GM12892 (cell line): ENCODE measurements around the gene MOK.

Experiments used
- POLR2A ChIP-seq: IDR thresholded peaks from 2 replicates; pipeline ENCODE4 v1.6.1; 2011; ENCODE audit warnings: low read depth, low read length, control low read depth
- POLR2AphosphoS5 ChIP-seq: IDR thresholded peaks from 2 replicates; pipeline ENCODE4 v1.6.1; 2011; ENCODE audit warnings: low read depth, low read length, control low read depth
- TAF1 ChIP-seq: IDR thresholded peaks from 2 replicates; pipeline ENCODE4 v1.6.1; 2011; ENCODE audit warnings: low read depth, mild to moderate bottlenecking, control low read depth, low read length, borderline replicate concordance

- TF ChIP-seq POLR2A (no peak), POLR2AphosphoS5 (no peak), TAF1 (no peak)
These were observed 86.3 kb downstream of the MOK start for GRCh38 chr14:102218688-102219087.
